ENCODE results near the gene ACVRL1.

Gene ACVRL1

GRCh38 chr12:51947246-51947996 lies 40.1 kb downstream of the ACVRL1 start:
- TF ChIP-seq, protein P1, sequence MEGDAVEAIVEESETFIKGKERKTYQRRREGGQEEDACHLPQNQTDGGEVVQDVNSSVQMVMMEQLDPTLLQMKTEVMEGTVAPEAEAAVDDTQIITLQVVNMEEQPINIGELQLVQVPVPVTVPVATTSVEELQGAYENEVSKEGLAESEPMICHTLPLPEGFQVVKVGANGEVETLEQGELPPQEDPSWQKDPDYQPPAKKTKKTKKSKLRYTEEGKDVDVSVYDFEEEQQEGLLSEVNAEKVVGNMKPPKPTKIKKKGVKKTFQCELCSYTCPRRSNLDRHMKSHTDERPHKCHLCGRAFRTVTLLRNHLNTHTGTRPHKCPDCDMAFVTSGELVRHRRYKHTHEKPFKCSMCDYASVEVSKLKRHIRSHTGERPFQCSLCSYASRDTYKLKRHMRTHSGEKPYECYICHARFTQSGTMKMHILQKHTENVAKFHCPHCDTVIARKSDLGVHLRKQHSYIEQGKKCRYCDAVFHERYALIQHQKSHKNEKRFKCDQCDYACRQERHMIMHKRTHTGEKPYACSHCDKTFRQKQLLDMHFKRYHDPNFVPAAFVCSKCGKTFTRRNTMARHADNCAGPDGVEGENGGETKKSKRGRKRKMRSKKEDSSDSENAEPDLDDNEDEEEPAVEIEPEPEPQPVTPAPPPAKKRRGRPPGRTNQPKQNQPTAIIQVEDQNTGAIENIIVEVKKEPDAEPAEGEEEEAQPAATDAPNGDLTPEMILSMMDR (conservative IDR thresholded peaks at IDR 0.05; ENCODE audit: low read depth, low read length), result no peak
- no peak overlapping the region for H3K4me3 ChIP-seq (ENCODE audit: low read depth, low read length)
- no peak for DNase-seq (ENCODE audit: low read depth)

- no peak for DNase-seq (ENCODE audit: low read depth)
- TF ChIP-seq, protein P1 (conservative IDR thresholded peaks at IDR 0.05; ENCODE audit: low read depth, low read length), result no peak
- H3K4me3 ChIP-seq (ENCODE audit: low read depth, low read length), result no peak overlapping the region
Measured at GRCh38 chr12:51948066-51948465, 40.8 kb downstream of the ACVRL1 start.

DNA sequence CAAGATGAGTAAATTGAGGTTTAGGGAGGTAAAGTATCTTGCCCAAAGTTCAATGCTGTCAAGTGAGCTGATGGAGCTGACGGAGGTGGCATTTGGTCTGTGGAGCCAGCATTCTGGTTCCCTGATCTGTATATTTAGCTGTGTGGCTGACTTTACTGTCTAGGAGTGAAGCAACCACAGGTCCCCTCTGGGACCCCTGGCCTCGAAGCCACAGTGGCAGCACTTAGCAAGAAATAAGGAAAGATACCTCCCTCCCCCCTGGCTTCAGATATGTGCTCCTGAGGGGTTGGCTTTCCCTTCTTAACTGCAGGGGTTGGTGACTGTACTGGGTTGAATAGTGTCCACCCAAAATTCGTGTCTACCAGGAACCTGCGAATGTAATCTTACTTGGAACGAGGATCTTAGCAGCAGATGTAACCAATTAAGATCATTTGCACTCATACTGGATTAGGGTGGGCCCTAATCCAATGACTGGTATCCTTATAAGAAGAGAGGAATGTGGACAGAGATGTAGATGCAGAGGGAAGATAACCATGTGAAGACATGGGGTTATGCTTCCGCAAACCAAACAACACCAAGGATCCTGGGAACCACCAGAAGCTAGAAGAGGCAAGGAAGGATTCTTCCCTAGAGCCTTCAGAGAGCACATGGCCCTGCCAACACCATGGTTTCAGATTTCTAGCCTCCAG lies 42.2 kb downstream of the ACVRL1 start:
- no peak overlapping the region for H3K4me3 ChIP-seq (ENCODE audit: low read depth, low read length)
- TF ChIP-seq, protein P1 (conservative IDR thresholded peaks at IDR 0.05; ENCODE audit: low read depth, low read length), result no peak
- no peak for DNase-seq (ENCODE audit: low read depth)

- DNase-seq (ENCODE audit: low read depth), result no peak
- TF ChIP-seq, protein P1 (conservative IDR thresholded peaks at IDR 0.05; ENCODE audit: low read depth, low read length), result no peak
- peak overlapping the region; percentile 72 for H3K4me3 ChIP-seq (ENCODE audit: low read depth, low read length)
Measured at GRCh38 chr12:51950682-51951198, 43.4 kb downstream of the ACVRL1 start.

DNA sequence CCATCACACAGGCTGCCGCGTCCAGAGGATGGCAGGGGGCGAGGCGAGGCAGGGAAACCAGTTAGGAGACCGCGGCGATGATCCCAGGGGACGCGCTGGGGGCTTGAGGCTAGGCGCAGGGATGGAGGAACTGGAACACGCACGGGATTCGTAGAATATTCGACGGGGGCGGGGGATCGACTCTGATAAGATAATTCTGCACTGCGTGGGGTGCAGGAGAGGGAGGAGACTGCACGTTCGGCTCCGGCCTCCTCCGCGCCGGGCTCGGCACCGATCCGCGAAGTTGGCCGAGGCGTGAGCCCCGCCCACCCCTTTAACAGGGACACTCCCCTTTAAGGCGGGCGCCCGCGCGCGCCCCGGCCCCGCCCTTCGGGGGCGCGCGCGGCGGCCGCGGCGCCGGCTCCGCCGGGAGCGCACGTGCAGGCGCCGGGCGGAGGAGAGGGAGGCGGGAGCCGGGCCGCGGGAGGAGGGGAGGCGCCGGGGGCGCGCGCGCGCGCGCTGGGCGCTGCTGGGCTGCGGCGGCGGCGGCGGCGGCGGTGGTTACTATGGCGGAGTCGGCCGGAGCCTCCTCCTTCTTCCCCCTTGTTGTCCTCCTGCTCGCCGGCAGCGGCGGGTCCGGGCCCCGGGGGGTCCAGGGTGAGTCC lies 44.0 kb downstream of the ACVRL1 start, which contains the start of gene ACVR1B:
Gene ACVR1B, plus strand, starts transcription at position 501 of the 644 bp plus-strand sequence. Its CDS starts 45 bp downstream, at position 546.
- TF ChIP-seq, protein P1 (conservative IDR thresholded peaks at IDR 0.05; ENCODE audit: low read depth, low read length), result no peak
- H3K4me3 ChIP-seq (ENCODE audit: low read depth, low read length), result peak within 1 kb of the TSS; percentile 83
- peak; percentile 94 for DNase-seq (ENCODE audit: low read depth)

DNA sequence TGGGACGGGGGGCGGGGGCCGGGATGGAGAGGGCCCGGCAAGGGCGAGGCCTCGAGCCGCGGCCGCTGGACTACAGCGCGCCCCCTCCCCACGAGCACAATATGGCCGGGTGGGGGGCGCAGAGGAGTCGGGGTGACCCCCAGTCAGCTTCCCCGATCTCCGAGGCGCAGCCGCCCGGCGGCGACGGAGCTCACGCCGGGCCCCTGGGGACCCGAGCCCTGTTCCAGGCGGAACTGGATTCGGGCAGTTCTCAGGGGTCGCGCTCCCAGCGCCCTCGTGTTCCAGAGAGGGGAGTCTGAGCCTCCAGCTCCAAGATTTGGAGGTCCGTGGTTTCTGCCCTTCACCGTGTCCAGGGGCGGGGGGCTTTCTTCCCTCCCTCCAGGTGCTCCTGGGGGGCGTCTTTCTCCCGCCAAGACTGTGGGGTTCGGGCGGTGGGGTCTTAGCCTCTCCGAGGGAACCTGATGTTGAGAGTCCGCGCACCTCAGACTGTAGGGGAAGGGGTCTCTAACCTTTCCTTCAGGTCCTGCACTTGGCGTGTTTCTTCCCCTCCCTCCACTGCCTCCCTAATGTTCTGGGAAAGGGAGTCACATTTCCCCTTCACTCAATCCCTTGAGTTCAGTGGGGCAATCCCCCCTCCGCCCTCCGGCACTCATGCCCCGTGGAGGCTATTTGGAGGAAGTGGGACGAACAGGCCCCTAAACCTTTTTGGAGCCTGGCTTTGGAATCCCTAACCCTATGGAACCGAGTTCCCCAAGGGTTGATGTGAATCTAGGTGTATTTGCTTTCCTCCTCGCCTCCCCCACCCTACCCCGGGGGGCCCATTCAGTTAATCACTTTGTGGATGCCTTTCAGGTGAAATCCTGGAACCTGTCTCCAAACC lies 44.8 kb downstream of the ACVRL1 start:
- no peak for DNase-seq (ENCODE audit: low read depth)

More for the DNA sequence above, 44.8 kb downstream of the ACVRL1 start:
- TF ChIP-seq, protein P1 (conservative IDR thresholded peaks at IDR 0.05; ENCODE audit: low read depth, low read length), result no peak
- peak overlapping the region; percentile 83 for H3K4me3 ChIP-seq (ENCODE audit: low read depth, low read length)

All from choroid plexus epithelial cell (primary cell).